ENCODE results near the gene PLS1.

The PLS1 gene

DNA sequence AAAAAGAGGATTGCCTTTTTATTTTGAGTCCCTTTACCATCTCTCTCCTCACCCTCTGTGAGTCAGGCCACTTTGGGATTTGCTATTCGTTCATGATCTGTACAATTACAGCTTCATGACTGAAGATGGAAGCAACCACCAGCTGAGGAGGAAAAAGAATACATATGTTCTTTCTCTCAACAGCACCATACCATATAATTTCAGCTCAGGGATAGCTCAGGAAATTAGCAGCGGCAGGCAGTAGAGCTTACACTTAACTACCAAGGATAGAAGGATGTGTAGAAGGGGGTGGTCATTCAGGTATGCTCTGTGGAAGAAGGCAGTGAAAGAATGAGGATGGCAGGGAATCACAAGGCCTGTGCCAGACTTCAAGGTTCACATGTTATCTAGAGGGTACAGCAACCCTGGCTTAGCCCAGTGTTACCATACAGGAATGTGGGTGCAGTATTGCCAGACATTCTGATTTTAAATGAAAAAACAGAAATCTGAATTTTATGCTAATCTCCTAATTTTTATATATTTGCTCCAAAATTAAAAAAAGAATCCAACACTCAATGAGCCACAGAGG lies 17.9 kb downstream of the PLS1 start:
- no peaks in the 10 kb centered on the region for H4K20me1 ChIP-seq (ENCODE audit: insufficient read depth, low read length)
- TF ChIP-seq EZH2 (IDR thresholded peaks at IDR 0.05; ENCODE audit: borderline replicate concordance, low read depth, low read length, severe bottlenecking), result no peak
- TF ChIP-seq, protein P1, sequence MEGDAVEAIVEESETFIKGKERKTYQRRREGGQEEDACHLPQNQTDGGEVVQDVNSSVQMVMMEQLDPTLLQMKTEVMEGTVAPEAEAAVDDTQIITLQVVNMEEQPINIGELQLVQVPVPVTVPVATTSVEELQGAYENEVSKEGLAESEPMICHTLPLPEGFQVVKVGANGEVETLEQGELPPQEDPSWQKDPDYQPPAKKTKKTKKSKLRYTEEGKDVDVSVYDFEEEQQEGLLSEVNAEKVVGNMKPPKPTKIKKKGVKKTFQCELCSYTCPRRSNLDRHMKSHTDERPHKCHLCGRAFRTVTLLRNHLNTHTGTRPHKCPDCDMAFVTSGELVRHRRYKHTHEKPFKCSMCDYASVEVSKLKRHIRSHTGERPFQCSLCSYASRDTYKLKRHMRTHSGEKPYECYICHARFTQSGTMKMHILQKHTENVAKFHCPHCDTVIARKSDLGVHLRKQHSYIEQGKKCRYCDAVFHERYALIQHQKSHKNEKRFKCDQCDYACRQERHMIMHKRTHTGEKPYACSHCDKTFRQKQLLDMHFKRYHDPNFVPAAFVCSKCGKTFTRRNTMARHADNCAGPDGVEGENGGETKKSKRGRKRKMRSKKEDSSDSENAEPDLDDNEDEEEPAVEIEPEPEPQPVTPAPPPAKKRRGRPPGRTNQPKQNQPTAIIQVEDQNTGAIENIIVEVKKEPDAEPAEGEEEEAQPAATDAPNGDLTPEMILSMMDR (IDR thresholded peaks at IDR 0.05; ENCODE audit: borderline replicate concordance, extremely low read depth, low read length, poor library complexity, severe bottlenecking), result no peak
- no peaks in the 10 kb centered on the region for H3K27me3 ChIP-seq (ENCODE audit: insufficient read depth, low read length, poor library complexity)
- no peaks in the 10 kb centered on the region for H3K9me3 ChIP-seq (ENCODE audit: insufficient read depth, low read length, severe bottlenecking)
- no peaks in the 10 kb centered on the region for H3K36me3 ChIP-seq (ENCODE audit: insufficient read depth, low read length)
- DNase-seq (no peak), ATAC-seq (ENCODE audit: insufficient read depth, low read depth) (no peak)
- no peak overlapping the region for H2AFZ ChIP-seq (ENCODE audit: low read depth, low read length)
- no peaks in the 10 kb centered on the region for H3K4me1 ChIP-seq (ENCODE audit: insufficient read depth, low read length)
- no peaks in the 10 kb centered on the region for H3K79me2 ChIP-seq (ENCODE audit: insufficient read depth, low read length)
- H3K4me2 ChIP-seq (ENCODE audit: insufficient read depth, low read length), result no peak overlapping the region
- H3K9ac ChIP-seq (ENCODE audit: low read depth, low read length), result no peak overlapping the region
- H3K27ac ChIP-seq (ENCODE audit: low read length), result no peak overlapping the region
- no peak overlapping the region for H3K4me3 ChIP-seq (ENCODE audit: low read depth in 1 of 2, low read length in 2 of 2)

DNA sequence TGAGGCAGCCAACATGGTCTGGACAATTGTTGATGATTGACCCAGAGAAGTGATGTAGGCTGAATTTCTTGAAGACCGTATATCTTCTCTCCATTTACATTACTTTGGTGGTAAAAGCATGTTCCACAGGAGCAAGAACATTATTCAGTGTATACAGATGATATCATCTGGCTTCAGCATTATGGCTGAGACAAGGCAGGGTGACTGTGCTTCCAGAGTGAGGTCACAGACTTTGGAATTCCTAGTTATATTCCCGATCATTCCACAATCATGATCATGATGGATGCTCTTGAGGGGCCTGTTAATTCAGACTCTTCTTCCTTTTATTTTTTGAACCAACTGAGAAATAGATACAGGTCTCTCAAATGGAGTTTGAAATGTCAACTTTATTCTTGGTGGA lies 19.0 kb downstream of the PLS1 start:
- no peak for ATAC-seq (ENCODE audit: insufficient read depth, low read depth)
- Histone ChIP-seq H3K36me3 (ENCODE audit: insufficient read depth, low read length) (no peaks in the 10 kb centered on the region), H3K4me2 (ENCODE audit: insufficient read depth, low read length) (no peak overlapping the region), H3K4me1 (ENCODE audit: insufficient read depth, low read length) (no peaks in the 10 kb centered on the region), H3K9ac (ENCODE audit: low read depth, low read length) (no peak overlapping the region), H3K27me3 (ENCODE audit: insufficient read depth, low read length, poor library complexity) (no peaks in the 10 kb centered on the region), H3K79me2 (ENCODE audit: insufficient read depth, low read length) (no peaks in the 10 kb centered on the region), H2AFZ (ENCODE audit: low read depth, low read length) (no peak overlapping the region), H3K27ac (ENCODE audit: low read length) (no peak overlapping the region), H4K20me1 (ENCODE audit: insufficient read depth, low read length) (no peaks in the 10 kb centered on the region), H3K9me3 (ENCODE audit: insufficient read depth, low read length, severe bottlenecking) (no peaks in the 10 kb centered on the region), H3K4me3 (ENCODE audit: low read depth in 1 of 2, low read length in 2 of 2) (no peak overlapping the region)
- TF ChIP-seq, protein P1 (IDR thresholded peaks at IDR 0.05; ENCODE audit: borderline replicate concordance, extremely low read depth, low read length, poor library complexity, severe bottlenecking), result no peak
- TF ChIP-seq EZH2 (IDR thresholded peaks at IDR 0.05; ENCODE audit: borderline replicate concordance, low read depth, low read length, severe bottlenecking), result no peak
- no peak for DNase-seq

DNA sequence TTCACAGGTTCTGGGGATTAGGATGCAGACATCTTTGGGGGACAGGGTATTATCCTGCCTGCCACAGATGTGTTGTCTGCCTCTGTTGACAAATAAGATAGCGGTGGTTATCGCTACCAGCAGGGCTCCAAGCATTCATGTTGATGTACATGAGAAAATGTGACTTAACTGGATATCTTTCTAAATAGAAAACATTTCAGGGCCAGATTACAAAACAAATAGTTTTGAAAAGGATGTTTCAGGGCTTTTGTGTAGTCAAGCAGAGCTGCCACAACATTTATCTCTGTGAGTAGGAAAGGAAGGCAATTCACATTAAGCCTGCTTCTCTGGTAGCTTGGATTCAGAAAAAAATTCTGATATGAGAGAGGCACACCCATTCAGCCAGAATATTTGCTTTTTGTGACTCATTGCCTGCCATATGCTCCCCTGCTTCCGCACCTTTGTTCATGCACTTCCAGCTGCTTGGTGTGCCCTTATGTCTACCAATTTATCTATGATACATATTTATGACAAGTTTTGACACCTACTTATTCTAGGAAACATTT lies 22.8 kb downstream of the PLS1 start:
- H2AFZ ChIP-seq (ENCODE audit: low read depth, low read length), result no peak overlapping the region
- H3K4me1 ChIP-seq (ENCODE audit: insufficient read depth, low read length), result no peaks in the 10 kb centered on the region
- no peak overlapping the region for H3K4me2 ChIP-seq (ENCODE audit: insufficient read depth, low read length)
- no peak for TF ChIP-seq EZH2 (IDR thresholded peaks at IDR 0.05; ENCODE audit: borderline replicate concordance, low read depth, low read length, severe bottlenecking)
- TF ChIP-seq, protein P1 (IDR thresholded peaks at IDR 0.05; ENCODE audit: borderline replicate concordance, extremely low read depth, low read length, poor library complexity, severe bottlenecking), result no peak
- no peaks in the 10 kb centered on the region for H3K36me3 ChIP-seq (ENCODE audit: insufficient read depth, low read length)
- H3K9ac ChIP-seq (ENCODE audit: low read depth, low read length), result no peak overlapping the region
- no peak overlapping the region for H3K4me3 ChIP-seq (ENCODE audit: low read depth in 1 of 2, low read length in 2 of 2)
- no peaks in the 10 kb centered on the region for H3K27me3 ChIP-seq (ENCODE audit: insufficient read depth, low read length, poor library complexity)
- H3K79me2 ChIP-seq (ENCODE audit: insufficient read depth, low read length), result no peaks in the 10 kb centered on the region; the same call in 1 of the 2 replicates
- DNase-seq (no peak), ATAC-seq (ENCODE audit: insufficient read depth, low read depth) (no peak)
- H3K9me3 ChIP-seq (ENCODE audit: insufficient read depth, low read length, severe bottlenecking), result no peaks in the 10 kb centered on the region
- H3K27ac ChIP-seq (ENCODE audit: low read length), result no peak overlapping the region
- H4K20me1 ChIP-seq (ENCODE audit: insufficient read depth, low read length), result no peaks in the 10 kb centered on the region
